HG03064 (cell line): ENCODE measurements around the gene CLEC18C.
"Not testable (repeated sequence)": the region's sequence is repeated elsewhere in the genome, so short reads cannot be mapped to it uniquely, and the experiment has no call there.

ENCODE experiments used
- ATAC-seq: cut with Tn5 transposase; IDR thresholded peaks from one replicate; pipeline ENCODE4 v1.9.1; 2021; ENCODE audit warnings: low read depth; ENCODE audit not compliant: unreplicated experiment

The CLEC18C gene

DNA sequence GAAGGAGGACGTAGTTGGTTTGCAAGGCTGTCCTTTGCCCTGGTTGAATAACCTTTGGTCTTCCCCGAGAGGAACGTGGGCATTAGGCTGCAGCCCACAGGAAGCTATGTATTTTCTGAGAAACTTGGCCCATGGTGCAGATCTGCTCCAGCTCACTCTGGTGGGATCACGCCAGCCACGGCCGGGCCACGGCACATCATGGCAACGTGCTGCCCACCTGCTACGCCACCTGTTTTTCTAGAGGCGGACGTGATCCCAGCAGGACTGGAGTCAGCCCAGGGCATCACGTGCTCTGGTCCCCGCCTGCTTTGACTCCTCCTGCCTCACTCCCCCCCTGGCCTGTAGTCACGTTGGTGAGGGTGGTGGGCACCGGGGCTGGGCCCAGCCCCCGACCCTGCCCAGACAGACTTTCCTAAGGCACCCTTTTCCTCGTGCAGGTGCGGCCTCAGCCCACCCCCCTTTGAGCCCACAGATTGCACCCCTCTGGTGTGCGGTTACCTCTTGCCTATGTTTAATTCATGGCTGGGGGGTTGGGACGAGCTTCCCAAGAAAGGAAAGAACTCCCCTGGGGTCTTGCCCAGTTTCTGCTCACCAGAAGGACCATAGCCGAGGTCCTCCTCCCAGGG is at the start of gene CLEC18C:
Gene CLEC18C (plus strand): TSS at position 576 of the 626 bp plus-strand sequence. CDS start 492 bp downstream, outside the sequence.
- ATAC-seq: not testable (repeated sequence)

DNA sequence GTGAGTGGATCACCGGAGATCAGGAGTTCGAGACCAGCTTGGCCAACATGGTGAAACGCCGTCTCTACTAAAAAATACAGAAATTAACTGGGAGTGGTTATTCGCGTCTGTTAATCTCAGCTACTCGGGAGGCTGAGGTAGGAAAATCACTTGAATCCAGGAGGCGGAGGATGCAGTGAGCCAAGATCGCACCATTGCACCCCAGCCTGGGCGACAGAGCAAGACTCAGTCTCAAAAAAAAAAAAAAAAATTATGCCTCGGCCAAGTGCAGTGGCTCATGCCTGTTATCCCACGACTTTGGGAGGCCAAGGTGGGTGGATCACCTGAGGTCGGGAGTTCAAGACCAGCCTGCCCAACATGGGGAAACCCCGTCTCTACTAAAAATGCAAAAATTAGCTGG is 49.8 kb upstream of the CLEC18C start:
- not testable (repeated sequence) for ATAC-seq

DNA sequence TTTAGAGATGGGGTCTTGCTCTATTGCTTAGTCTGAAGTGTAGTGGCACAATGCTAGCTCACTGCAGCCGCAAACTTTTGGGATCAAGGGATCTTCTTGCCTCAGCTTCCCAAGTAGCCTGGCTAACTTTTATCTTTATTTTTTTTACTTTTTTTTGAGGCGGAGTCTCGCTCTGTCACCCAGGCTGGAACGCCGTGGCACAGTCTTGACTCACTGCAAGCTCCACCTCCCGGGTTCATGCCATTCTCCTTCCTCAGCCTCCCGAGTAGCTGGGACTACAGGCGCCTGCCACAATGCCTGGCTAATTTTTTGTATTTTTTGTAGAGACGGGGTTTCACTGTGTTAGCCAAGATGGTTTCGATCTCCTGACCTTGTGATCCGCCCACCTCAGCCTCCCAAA is 47.4 kb upstream of the CLEC18C start:
- not testable (repeated sequence) for ATAC-seq

DNA sequence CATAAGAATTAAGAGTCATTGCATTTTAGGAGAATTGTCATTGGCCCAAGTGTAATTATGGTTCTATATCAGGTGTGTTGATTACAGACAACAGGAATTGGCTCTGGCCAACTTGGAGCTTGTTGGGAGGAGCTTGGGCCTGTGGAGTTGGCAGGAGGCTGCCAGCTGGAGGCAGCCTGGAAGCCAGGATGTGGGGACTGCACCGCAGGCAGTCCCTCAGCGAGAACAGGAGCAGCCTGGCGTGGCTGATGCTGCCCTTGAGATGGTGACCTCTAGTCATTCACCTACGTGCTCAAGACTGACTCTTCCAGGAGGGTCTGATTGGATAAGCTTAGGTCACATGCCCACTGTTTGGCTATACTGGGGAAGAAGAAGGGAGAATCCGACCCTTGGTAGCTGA is 45.9 kb upstream of the CLEC18C start:
- ATAC-seq: not testable (repeated sequence)

DNA sequence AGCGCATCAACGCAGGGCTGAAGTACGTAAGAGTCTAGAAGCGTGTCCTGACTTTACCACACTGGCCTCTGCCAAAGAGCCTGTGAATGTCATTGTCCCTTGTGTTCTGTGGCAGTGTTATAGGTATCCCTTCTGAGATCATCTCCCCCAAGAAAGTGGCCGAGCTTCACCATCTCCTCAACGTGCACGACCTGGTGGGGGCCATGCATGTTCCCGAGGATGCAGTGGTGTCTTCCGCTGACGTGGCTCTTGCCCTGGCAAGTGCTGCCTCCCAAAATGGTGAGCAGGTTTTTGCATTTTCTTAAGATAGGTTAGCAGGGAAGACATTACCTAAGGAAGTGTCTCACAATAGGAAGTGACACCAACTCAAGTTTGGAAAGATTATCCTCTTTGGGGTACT is 44.7 kb upstream of the CLEC18C start:
- ATAC-seq: not testable (repeated sequence)

DNA sequence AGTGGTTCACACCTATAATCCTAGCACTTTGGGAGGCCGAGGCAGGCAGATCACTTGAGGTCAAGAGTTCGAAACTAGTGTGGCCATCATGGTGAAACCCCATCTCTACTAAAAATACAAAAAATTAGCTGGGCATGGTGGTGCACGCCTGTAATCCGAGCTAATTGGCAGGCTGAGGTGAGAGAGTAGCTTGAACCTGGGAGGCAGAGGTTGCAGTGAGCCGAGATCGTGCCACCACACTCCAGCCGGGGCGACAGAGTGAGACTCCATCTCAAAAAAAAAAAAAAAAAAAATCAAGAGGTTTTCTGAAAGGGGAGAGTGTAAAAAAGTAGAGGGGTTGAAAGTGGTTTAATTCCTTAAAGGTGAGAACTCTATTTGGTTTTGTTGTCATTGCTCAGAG is 37.8 kb upstream of the CLEC18C start:
- not testable (repeated sequence) for ATAC-seq

DNA sequence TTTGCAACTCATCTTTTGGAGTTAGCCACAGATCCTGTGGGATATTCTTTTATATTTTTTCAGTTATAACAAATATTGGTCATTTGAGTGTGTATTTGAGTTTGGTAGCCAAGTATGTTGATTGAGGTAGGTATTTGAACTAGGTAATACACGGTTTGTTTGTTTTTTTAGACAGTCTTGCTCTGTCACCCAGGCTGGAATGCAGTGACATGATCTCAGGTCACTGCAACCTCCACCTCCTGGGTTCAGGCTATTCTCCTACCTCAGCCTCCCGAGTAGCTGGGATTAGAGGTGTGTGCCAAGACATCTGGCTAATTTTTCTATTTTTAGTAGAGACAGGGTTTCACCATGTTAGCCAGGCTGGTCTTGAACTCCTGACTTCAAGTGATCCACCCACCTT is 37.0 kb upstream of the CLEC18C start:
- not testable (repeated sequence) for ATAC-seq

DNA sequence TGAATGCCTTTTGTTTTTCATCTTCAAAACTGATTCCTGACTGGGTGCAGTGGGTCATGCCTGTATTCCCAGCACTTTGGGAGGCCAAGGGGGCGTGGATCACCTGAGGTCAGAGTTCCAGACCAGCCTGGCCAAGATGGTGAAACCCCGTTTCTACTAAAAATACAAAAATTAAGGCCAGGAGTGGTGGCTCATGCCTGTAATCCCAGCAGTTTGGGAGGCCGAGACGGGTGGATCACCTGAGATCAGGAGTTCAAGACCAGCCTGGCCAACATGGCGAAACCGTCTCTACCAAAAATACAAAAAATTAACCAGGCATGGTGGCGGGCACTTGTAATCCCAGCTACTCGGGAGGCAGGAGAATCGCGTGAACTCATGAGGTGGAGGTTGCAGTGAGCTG is 30.8 kb upstream of the CLEC18C start:
- not testable (repeated sequence) for ATAC-seq

DNA sequence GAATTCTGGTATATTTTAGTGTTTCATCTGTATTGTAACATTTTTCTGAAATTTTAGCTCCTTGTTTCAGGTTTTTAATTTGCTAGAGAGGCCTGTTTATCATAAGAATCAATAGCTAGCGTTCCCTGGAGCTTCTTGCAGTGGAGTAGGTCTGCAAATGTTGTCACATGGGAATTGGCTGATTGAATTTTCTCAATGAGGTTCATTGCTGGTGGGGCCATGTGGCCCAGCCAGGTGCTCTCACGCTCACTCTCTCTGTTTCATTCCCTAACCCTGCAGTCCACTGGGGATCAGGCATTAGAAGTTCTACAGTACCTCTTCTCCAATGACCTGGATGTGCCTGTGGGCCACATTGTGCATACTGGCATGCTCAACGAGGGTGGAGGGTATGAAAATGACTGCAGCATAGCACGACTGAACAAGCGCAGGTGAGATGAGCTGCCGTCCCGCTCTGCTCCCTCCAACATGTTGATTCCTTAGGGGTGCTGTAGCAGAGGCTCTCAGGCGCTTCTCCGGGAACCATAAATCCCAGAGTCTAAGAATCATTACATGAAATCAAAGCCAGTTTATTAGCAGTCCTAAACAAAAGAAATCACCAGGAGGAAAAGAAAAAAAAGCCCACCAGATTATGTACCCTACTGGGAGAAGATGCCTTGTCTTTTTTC is 30.2 kb upstream of the CLEC18C start:
- ATAC-seq: not testable (repeated sequence)

DNA sequence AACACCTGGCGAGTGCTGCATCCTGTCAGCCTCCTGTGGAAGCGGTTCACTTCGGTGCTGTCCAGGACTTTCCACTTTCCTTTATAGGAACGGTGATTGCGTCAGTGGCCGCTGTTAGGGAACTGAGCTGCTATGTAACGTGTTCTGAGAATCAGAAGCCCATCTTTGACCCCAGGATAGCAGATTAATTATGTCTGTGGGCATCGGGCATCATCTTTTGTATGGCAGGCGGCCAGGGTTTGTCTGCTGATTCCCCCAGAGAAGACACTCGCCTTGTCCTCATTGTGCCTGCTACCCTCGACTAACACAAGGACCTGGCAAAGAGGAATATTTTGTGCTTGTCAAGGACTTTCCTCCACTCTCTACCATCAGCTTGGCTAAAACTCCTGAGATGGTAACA is 25.7 kb upstream of the CLEC18C start:
- not testable (repeated sequence) for ATAC-seq

DNA sequence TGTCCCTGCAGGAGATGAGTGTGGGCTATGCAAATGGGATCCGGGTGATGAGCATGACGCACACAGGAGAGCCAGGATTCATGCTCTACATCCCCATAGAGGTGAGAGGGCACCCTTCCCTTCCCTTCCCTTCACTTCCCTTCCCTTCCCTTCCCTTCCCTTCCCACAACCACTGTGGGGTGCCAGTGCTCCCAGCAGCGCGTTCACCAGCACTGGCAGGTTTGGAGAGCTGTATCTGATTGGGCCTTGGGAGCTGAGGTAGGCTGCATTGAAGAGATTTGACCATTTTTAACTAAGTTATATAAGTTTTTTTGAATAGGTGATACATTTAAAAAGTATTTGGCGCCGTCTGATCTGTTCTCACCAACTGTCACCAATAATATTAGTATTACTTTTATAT is 25.1 kb upstream of the CLEC18C start:
- not testable (repeated sequence) for ATAC-seq

DNA sequence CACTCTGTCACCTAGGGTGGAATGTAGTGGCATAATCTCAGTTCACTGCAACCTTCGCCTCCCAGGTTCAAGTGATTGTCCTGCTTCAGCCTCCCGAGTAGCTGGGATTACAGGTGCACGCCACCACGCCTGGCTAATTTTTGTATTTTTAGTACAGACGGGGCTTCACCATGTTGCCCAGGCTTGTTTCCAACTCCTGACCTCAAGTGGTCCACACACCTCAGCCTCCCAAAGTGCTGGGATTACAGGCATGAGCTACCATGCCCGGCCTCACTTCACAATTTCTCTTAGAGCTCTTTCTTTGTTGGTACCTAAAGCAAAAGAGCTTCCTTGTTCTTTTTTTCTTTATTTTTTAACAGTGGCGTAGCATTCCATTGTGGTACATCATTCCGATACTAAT is 24.3 kb upstream of the CLEC18C start:
- ATAC-seq: not testable (repeated sequence)

DNA sequence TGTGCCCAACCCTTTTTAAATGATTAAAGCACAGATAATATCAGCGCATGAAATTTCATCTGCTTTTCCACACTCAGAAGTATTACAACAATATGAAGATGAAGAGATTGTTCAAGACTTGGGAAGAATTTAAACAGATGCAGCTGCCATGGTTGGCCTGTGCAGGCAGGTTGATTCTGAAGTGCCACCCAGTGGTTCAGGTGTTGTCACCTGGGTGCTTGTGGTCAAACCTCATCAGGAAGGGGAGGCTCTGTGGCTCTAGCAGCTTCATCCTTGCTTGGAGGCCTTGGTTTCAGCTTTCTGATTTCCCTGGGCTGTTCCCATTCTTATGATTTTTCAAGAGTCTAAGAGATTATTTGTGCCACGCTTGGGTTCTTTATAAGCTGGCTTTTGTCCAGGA is 22.2 kb upstream of the CLEC18C start:
- ATAC-seq: no peak

DNA sequence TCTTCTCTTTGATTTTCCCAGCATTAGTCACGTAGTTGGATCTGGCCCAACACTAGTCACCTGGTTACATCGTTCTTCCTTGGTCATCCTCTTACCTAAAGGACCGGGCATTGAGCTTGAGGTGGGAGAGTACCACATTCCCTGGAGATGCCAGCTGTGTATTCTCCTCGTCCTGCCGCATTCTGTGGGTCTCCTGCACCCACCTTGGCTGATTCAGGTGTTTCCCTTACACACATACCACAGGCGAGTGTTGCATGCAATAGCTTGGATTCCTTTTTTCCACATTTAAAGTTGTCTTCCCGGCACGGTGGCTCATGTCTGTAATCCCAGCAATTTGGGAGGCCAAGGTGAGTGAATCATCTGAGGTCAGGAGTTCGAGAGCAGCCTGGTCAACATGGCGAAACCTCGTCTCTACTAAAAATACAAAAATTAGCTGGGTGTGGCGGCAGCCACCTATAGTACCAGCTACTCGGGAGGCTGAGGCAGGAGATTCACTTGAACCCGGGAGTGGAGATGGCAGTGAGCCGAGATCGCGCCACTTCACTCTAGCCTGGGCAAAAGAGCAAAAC is 21.6 kb upstream of the CLEC18C start:
- ATAC-seq: no peak

DNA sequence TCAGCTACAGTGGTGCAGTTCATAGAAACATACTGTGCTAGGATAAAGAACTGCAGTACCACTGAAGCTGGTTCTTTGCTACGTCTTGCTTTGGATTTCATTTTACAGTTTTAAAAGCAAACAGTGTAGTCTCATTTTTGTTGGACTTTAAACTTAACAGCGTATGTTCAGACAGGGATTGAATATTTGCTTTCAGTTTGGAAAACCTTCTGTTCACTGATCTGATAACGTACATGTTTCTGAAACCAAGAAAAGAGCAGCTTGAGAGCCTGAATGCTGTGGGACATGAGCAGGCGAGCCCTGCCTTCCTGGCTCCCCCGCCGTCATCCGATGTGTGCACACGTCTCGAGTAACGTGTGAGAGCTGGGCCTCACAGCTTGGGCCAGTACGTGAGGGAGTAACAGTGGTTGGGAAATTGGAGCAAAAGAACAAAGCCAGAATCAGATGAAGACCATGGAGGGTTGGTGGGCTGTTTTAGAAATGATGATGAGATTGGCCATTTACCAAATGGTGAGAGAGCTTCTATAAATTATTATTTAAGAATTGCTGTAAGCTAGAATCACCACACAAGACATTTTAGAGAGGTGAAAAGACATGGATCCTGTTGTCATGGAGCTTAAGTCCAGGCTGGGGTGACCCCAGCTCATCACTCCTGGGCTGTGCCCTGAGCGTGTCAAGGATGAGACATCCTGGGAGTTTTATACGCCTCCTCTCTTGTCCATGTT is 20.8 kb upstream of the CLEC18C start:
- no peak for ATAC-seq

DNA sequence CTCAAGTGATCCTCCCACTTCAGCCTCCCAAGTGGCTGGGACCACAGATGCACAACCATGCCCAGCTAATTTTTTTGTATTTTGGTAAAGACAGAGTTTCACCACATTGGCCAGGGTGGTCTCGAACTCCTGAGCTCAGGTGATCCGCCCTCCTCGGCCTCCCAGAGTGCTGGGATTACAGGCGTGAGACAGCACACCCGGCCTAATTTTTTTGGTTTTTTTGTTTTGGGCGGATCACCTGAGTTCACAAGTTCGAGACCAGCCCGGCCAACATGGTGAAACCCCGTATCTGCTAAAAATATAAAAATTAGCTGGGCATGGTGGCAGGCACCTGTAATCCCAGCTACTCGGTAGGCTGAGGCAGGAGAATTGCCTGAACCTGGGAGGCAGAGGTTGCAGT is 18.9 kb upstream of the CLEC18C start:
- not testable (repeated sequence) for ATAC-seq

DNA sequence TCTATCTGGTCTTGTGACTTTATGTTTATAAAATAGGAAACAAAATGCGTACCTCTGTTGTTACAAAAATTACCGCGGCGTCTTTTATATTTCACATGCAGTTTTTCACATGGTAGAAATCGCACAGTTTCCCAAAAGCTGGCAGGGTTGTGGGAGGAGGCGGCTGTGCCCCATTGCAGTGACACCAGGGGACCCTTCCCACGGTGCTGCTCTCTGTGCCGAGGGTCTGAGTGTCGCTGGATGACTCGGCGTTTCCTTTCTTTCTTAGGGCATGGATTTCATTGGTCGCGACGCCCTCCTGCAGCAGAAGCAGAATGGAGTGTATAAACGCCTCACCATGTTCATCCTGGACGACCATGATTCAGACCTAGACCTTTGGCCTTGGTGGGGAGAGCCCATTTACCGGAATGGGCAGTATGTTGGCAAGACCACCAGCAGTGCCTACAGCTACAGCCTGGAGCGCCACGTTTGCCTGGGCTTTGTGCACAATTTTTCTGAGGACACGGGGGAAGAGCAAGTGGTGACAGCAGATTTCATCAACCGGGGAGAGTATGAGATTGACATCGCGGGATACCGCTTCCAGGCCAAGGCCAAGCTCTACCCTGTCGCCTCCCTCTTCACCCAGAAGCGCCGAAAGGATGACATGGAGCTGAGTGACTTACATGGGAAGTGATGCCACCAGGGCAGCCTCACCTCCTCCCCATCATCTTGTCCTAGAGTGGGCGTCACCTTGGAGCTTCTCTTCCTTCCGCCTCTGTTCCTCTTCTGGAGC is 17.2 kb upstream of the CLEC18C start:
- no peak for ATAC-seq

DNA sequence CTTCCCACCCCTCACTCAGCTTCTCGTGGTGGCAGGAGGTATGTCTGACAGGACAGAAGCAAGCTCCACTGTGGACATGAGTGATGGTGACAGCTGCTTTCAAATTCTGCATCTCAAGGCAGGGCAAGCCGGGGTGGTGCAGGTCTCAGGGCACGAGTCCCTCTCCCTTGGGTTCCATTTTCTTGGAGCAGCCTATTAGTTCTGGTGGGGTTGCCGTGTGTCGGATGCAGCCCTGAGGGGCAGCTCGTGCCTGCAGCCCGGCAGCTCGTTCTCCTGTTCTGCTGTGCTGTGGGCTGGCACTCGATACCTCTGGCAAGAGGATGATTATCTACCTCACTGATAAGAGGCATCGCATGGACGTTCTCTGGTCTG is 16.5 kb upstream of the CLEC18C start:
- ATAC-seq: no peak

DNA sequence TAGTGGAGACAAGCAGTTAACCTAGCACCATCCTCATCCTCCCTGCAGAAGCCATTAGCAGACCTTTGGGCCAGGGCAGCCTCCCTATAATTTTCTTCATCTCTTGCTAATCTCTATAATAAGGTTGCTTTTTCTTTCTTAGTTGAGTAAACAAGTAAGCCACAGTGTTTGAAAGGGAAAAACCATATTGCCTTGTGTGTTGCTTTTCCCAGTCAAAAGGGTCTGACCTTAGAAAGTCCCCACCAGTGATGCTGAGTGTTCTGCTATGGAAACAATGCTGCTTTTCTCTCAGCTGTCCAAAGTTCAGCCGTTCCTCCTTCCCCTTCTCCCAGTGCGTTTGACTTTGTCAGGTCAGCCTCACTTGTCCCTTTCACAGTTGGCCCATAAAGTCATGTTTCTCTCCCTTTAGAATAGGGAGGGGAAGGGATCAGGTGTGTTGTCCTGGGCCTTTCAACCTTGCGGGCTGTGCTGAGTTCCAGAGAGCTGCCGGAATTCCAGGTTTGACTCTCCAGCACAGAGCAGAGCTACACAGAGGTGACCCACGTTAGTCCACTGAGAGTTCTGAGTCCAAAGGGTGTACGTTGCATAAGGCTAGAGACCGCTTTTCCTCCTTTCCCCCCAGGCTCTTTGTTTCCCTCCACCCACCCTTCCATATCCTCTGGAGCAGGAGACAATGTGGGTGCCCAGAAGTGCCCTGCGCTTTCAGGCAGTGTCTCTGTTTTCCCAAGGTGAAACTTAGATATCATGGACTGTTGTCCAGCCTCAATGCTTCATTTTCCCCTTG is 15.9 kb upstream of the CLEC18C start:
- no peak for ATAC-seq
